H1 (cell line): ENCODE measurements around the gene WFDC8. TPM values are rescaled to one million over a fixed set of nuclear protein-coding genes. Genes with fewer than 3 reads are reported as not detected.

ENCODE experiments used
- CTCF ChIA-PET: fragments of 300-600 bp; sonication (Branson Sonifier 250); formaldehyde crosslinking; loops from one replicate; lab custom pipeline; 2021; ENCODE audit not compliant: partially characterized antibody; lab: Charles Lee
- POLR2A ChIA-PET: fragments of 300-600 bp; sonication (Branson Sonifier 250); formaldehyde crosslinking; loops from one replicate; lab custom pipeline; 2021; ENCODE audit warnings: inconsistent platforms; ENCODE audit not compliant: partially characterized antibody; lab: Charles Lee
- DNase-seq, 2 experiments: peaks; one replicate each; pipeline versions ENCODE4 v3.0.0 to v3.0.0-alpha.2; 2010 to 2022; ENCODE audit warnings: low spot score in 2 of 2, low read depth in 1 of 2, mixed read lengths in 1 of 2
- FAIRE-seq: peaks from 2 replicates; lab custom pipeline; 2011; peaks lifted over from hg19 to GRCh38; lab: Jason Lieb, UNC
- H2AFZ ChIP-seq: 2 replicates; pipeline ENCODE4 v1.8.1; 2012; ENCODE audit warnings: low read length, inconsistent platforms
- H2AK5ac ChIP-seq: 2 replicates; pipeline ENCODE4 v1.6.1; 2013; ENCODE audit warnings: low read depth, low read length
- H2BK120ac ChIP-seq: replicated peaks from 2 replicates; pipeline ENCODE3; 2013; ENCODE audit warnings: low read depth, low read length, inconsistent platforms
- H2BK12ac ChIP-seq: 2 replicates; pipeline ENCODE4 v1.6.1; 2013; ENCODE audit warnings: low read depth, low read length
- H2BK15ac ChIP-seq: 2 replicates; pipeline ENCODE4 v1.6.1; 2013; ENCODE audit warnings: low read length
- H2BK20ac ChIP-seq: 2 replicates; pipeline ENCODE4 v1.6.1; 2013; ENCODE audit warnings: low read length
- H2BK5ac ChIP-seq: 2 replicates; pipeline ENCODE4 v1.6.1; 2013; ENCODE audit warnings: low read depth, low read length
- H3K14ac ChIP-seq: 2 replicates; pipeline ENCODE4 v1.6.1; 2013; ENCODE audit warnings: inconsistent platforms; ENCODE audit not compliant: insufficient read length
- H3K18ac ChIP-seq: 2 replicates; pipeline ENCODE4 v1.6.1; 2013; ENCODE audit warnings: low read length; ENCODE audit errors: extremely low read depth
- H3K23ac ChIP-seq: 2 replicates; pipeline ENCODE4 v1.6.1; 2013; ENCODE audit warnings: inconsistent platforms; ENCODE audit not compliant: insufficient read length
- H3K23me2 ChIP-seq: 2 replicates; pipeline ENCODE4 v1.6.1; 2013; ENCODE audit warnings: low read depth, low read length
- H3K27ac ChIP-seq: 2 replicates; pipeline ENCODE4 v1.6.1; 2011; ENCODE audit warnings: low read depth, low read length, inconsistent platforms
- H3K27me3 ChIP-seq, 4 experiments: replicated peaks in 1 of 4; 1 replicate in 1 of 4; 2 replicates in 3 of 4; pipeline versions ENCODE4 v1.6.1 to v1.8.1; 2011 to 2013; ENCODE audit warnings: low read length in 3 of 4, mild to moderate bottlenecking in 3 of 4, inconsistent platforms in 2 of 4, mixed read lengths in 2 of 4, moderate library complexity in 1 of 4; ENCODE audit not compliant: control insufficient read depth in 3 of 4, insufficient read depth in 3 of 4; ENCODE audit errors: extremely low read depth in 1 of 4
- H3K36me3 ChIP-seq, 4 experiments: 2 replicates each; pipeline versions ENCODE4 v1.6.1 to v1.8.1; 2011 to 2013; ENCODE audit warnings: mild to moderate bottlenecking in 4 of 4, low read length in 3 of 4, moderate library complexity in 2 of 4, control low read depth in 1 of 4, inconsistent platforms in 1 of 4; ENCODE audit not compliant: insufficient read depth in 4 of 4, control insufficient read depth in 2 of 4
- H3K4ac ChIP-seq: replicated peaks from 2 replicates; pipeline ENCODE3; 2013; ENCODE audit warnings: low read length, low read depth, mixed read lengths, inconsistent platforms; ENCODE audit not compliant: insufficient read length
- H3K4me1 ChIP-seq, 4 experiments: replicated peaks in 1 of 4; 1 replicate in 1 of 4; 2 replicates in 3 of 4; pipeline versions ENCODE4 v1.6.1 to v1.8.1; 2011 to 2013; ENCODE audit warnings: low read length in 3 of 4, inconsistent platforms in 2 of 4, mixed read lengths in 1 of 4; ENCODE audit not compliant: insufficient read depth in 4 of 4, control insufficient read depth in 3 of 4
- H3K4me2 ChIP-seq, 2 experiments: 2 replicates each; pipeline versions ENCODE4 v1.6.1 to v1.8.1; 2011 to 2013; ENCODE audit warnings: low read depth in 2 of 2, low read length in 2 of 2, control low read depth in 1 of 2, inconsistent platforms in 1 of 2, mild to moderate bottlenecking in 1 of 2; ENCODE audit not compliant: insufficient read depth in 1 of 2
- H3K4me3 ChIP-seq, 4 experiments: fragments of 200-600, 300-600 bp in 1 of 4; sonication (generic), shearing (Covaris generic), sonication (Bioruptor Twin) in 1 of 4; 2 replicates each; pipeline versions ENCODE4 v1.5.1 to v1.8.1; 2011 to 2016; ENCODE audit warnings: low read length in 4 of 4, low read depth in 3 of 4, control low read depth in 2 of 4, inconsistent platforms in 2 of 4, mild to moderate bottlenecking in 2 of 4, mixed read lengths in 1 of 4, moderate library complexity in 1 of 4; ENCODE audit not compliant: insufficient read depth in 2 of 4; ENCODE audit errors: extremely low read depth in 1 of 4
- H3K56ac ChIP-seq: replicated peaks from 2 replicates; pipeline ENCODE3; 2013; ENCODE audit warnings: low read depth, mild to moderate bottlenecking, mixed read lengths, low read length, inconsistent platforms; ENCODE audit not compliant: insufficient read length
- H3K79me1 ChIP-seq: 2 replicates; pipeline ENCODE4 v1.6.1; 2013; ENCODE audit warnings: low read depth, low read length, control low read depth
- H3K79me2 ChIP-seq, 2 experiments: 2 replicates each; pipeline versions ENCODE4 v1.6.1 to v1.8.1; 2012 to 2013; ENCODE audit warnings: low read length in 2 of 2, mild to moderate bottlenecking in 2 of 2, inconsistent platforms in 1 of 2; ENCODE audit not compliant: insufficient read depth in 2 of 2, control insufficient read depth in 1 of 2
- H3K9ac ChIP-seq, 4 experiments: replicated peaks in 1 of 4; 1 replicate in 1 of 4; 2 replicates in 3 of 4; pipeline versions ENCODE4 v1.6.1 to v1.8.1; 2011 to 2013; ENCODE audit warnings: low read depth in 3 of 4, low read length in 3 of 4, control low read depth in 2 of 4, mild to moderate bottlenecking in 2 of 4, moderate library complexity in 2 of 4, inconsistent platforms in 1 of 4; ENCODE audit errors: extremely low read depth in 1 of 4
- H3K9me3 ChIP-seq, 2 experiments: 2 replicates each; pipeline versions ENCODE4 v1.6.1 to v1.8.1; 2012 to 2013; ENCODE audit warnings: mild to moderate bottlenecking in 2 of 2, moderate library complexity in 2 of 2, control low read depth in 1 of 2, inconsistent platforms in 1 of 2, low read depth in 1 of 2, low read length in 1 of 2, mixed read lengths in 1 of 2; ENCODE audit not compliant: insufficient read depth in 2 of 2
- H4K20me1 ChIP-seq, 2 experiments: replicated peaks in 1 of 2; 2 replicates each; pipeline versions ENCODE3 to v1.8.1; 2011 to 2013; ENCODE audit warnings: inconsistent platforms in 2 of 2, low read length in 2 of 2, mild to moderate bottlenecking in 1 of 2; ENCODE audit not compliant: insufficient read depth in 2 of 2, control insufficient read depth in 1 of 2
- H4K5ac ChIP-seq: 2 replicates; pipeline ENCODE4 v1.6.1; 2013; ENCODE audit warnings: low read length, low read depth, mixed read lengths, inconsistent platforms; ENCODE audit not compliant: insufficient read length
- H4K8ac ChIP-seq: 2 replicates; pipeline ENCODE4 v1.8.0; 2013; ENCODE audit warnings: mild to moderate bottlenecking, moderate library complexity, low read length, inconsistent platforms; ENCODE audit not compliant: insufficient read depth; ENCODE audit errors: extremely low read depth
- H4K91ac ChIP-seq: replicated peaks from 2 replicates; pipeline ENCODE3; 2013; ENCODE audit warnings: low read length, mixed read lengths, inconsistent platforms; ENCODE audit not compliant: insufficient read length
- CBX8 ChIP-seq: fragments of 300-800, 300-1000 bp; sonication (generic); IDR thresholded peaks from 2 replicates; pipeline ENCODE4 v1.7.1; 2016; ENCODE audit warnings: low read depth, low read length, borderline replicate concordance
- CEBPB ChIP-seq: IDR thresholded peaks from 2 replicates; pipeline ENCODE4 v1.6.1; 2012; ENCODE audit warnings: low read depth, low read length
- CHD1 ChIP-seq: IDR thresholded peaks from 2 replicates; pipeline ENCODE4 v1.6.1; 2012; ENCODE audit warnings: low read depth, low read length, improper control_type of control experiment
- FOSL1 ChIP-seq: IDR thresholded peaks from 2 replicates; pipeline ENCODE4 v1.6.1; 2011; ENCODE audit warnings: mild to moderate bottlenecking, low read depth, low read length, moderate library complexity; ENCODE audit not compliant: insufficient read depth
- GTF2F1 ChIP-seq: IDR thresholded peaks from 2 replicates; pipeline ENCODE4 v1.6.1; 2012; ENCODE audit warnings: low read depth, low read length, improper control_type of control experiment, borderline replicate concordance
- KDM4A ChIP-seq: IDR thresholded peaks from one replicate; pipeline ENCODE4 v1.7.1; 2012; ENCODE audit warnings: low read depth, mild to moderate bottlenecking, moderate library complexity, low read length, inconsistent platforms; ENCODE audit not compliant: severe bottlenecking
- MAFK ChIP-seq: IDR thresholded peaks from 2 replicates; pipeline ENCODE4 v1.6.1; 2012; ENCODE audit warnings: low read depth, mild to moderate bottlenecking, improper control_type of control experiment, low read length
- MAX ChIP-seq: IDR thresholded peaks from 2 replicates; pipeline ENCODE4 v1.6.1; 2012; ENCODE audit warnings: inconsistent platforms
- RXRA ChIP-seq: IDR thresholded peaks from 2 replicates; pipeline ENCODE4 v1.6.1; 2011; ENCODE audit warnings: low read depth, mild to moderate bottlenecking, low read length, moderate library complexity; ENCODE audit not compliant: insufficient read depth
- SRF ChIP-seq: IDR thresholded peaks from 2 replicates; pipeline ENCODE4 v1.6.1; 2011; ENCODE audit warnings: mild to moderate bottlenecking, low read depth, low read length, moderate library complexity
- TAF7 ChIP-seq: optimal IDR thresholded peaks from 2 replicates; pipeline ENCODE3; 2011; ENCODE audit warnings: low read depth, mild to moderate bottlenecking, inconsistent platforms, low read length, moderate library complexity, borderline replicate concordance
- WGBS, 2 experiments: shearing (Covaris generic) in 1 of 2; methylation state at CpG; one replicate each; pipeline versions ENCODE4 v1.1.6 to v1.1.7; 2013 to 2015; ENCODE audit warnings: low lambda C conversion rate in 2 of 2, mixed read lengths in 2 of 2, inconsistent platforms in 1 of 2, low coverage in 1 of 2, missing lambda C conversion rate in 1 of 2; ENCODE audit not compliant: insufficient replicate concordance in 2 of 2, insufficient coverage in 1 of 2, insufficient read length in 1 of 2; ENCODE audit errors: extremely low coverage in 1 of 2, missing lambda C conversion rate in 1 of 2; 5-methylcytosine and 5-hydroxymethylcytosine counted together
- polyA plus RNA-seq, 7 experiments: library from polyadenylated mRNA; depleted of rRNA in 3 of 7; stranded (reverse) in 5 of 7; unstranded in 2 of 7; fragments of >200 nt in 5 of 7; fragments of 200-250 nt in 2 of 7; gene quantifications; 1 replicate in 5 of 7; 2 replicates in 1 of 7; 4 replicates in 1 of 7; pipeline versions ENCODE4 v1.2.1 to v1.2.3, GENCODE V29; 2011 to 2013; ENCODE audit warnings: missing spikeins in 2 of 7, mixed read lengths in 2 of 7
- total RNA-seq: library from RNA; stranded (reverse); fragmentation: NEBNext Ultra II Directional; extraction: Animal tissue kit (Norgen Biotek cat#: 25700); gene quantifications from 2 replicates; pipeline ENCODE4 v1.2.1, GENCODE V29; 2021

Gene WFDC8
- total and polyA plus RNA-seq, 2 of the 8 experiments (the other 6 are each of a cell fraction or from before 2014, with no cell fraction given): not detected

- Histone ChIP-seq H2BK20ac (no peak overlapping the region), H3K4me3 (no peak overlapping the region), H2BK15ac (no peak overlapping the region), H3K79me2 (no peaks in the 10 kb centered on the region), H3K4me2 (no peak overlapping the region), H3K9me3 (no peaks in the 10 kb centered on the region), H3K14ac (no peak overlapping the region), H4K5ac (no peak overlapping the region), H3K4ac (no peak overlapping the region), H3K27me3 (no peaks in the 10 kb centered on the region), H3K4me1 (no peaks in the 10 kb centered on the region; a peak in 1 of 7 replicates), H4K91ac (no peak overlapping the region), H3K56ac (no peak overlapping the region), H4K8ac (no peak overlapping the region), H3K18ac (no peak overlapping the region), H3K36me3 (no peaks in the 10 kb centered on the region), H2BK120ac (no peak overlapping the region), H3K23ac (no peak overlapping the region), H3K23me2 (no peaks in the 10 kb centered on the region; the same call in 1 of the 2 replicates), H2AFZ (no peak overlapping the region), H2AK5ac (no peak overlapping the region), H2BK12ac (no peak overlapping the region), H3K79me1 (no peaks in the 10 kb centered on the region), H3K27ac (no peak overlapping the region), H3K9ac (no peak overlapping the region), H4K20me1 (no peaks in the 10 kb centered on the region), H2BK5ac (no peak overlapping the region)
- no peak for FAIRE-seq
- TF ChIP-seq CBX8 (no peak), GTF2F1 (no peak), CHD1 (no peak), MAFK (no peak), RXRA (no peak), TAF7 (no peak), MAX (no peak), CEBPB (no peak), FOSL1 (no peak), SRF (no peak), KDM4A (no peak)
- ChIA-PET POLR2A (interaction anchor here (0.8 kb wide), 1 partner anchor 14 kb away, joined by 3 read pairs; no protein-coding TSS in a partner anchor), CTCF (interaction anchor here (0.6 to 1.0 kb wide), 3 partner anchors 28 to 515 kb away, joined by 3 to 4 read pairs (median 3); no protein-coding TSS in a partner anchor)
- no peak for DNase-seq
- 88% methylated on average over 5 of the region's 5 CpGs; no CpG with 5 or more reads in 1 of the 2 experiments for WGBS, 2 experiments
Observed at GRCh38 chr20:45510242-45510862, 68.7 kb downstream of the WFDC8 start.
